GM19468 (cell line): Measurements from ENCODE around the gene ZNF765.
"Not testable (repeated sequence)": the region's sequence is repeated elsewhere in the genome, so short reads cannot be mapped to it uniquely, and the experiment has no call there.

Experiments used
- ATAC-seq: cut with Tn5 transposase; IDR thresholded peaks from one replicate; pipeline ENCODE4 v1.9.1; 2021; ENCODE audit warnings: mild to moderate bottlenecking, moderate library complexity, moderate number of reproducible peaks; ENCODE audit not compliant: unreplicated experiment; ENCODE audit errors: extremely low read depth

The ZNF765 gene

GRCh38 chr19:53475470-53475869 lies 80.5 kb downstream of the ZNF765 start:
- not testable (repeated sequence) for ATAC-seq
